GM23338 (cell line): ENCODE measurements around the gene B4GALT2. TPM values are rescaled to one million over a fixed set of nuclear protein-coding genes. Genes with fewer than 3 reads are reported as not detected.

Source experiments
- ATAC-seq: fragments of 200-7000 bp; cut with Tn5 transposase; 3 replicates; pipeline ENCODE4 v1.9.1; 2020
- DNase-seq: peaks from one replicate; pipeline ENCODE4 v3.0.0-alpha.2; 2015; ENCODE audit warnings: low spot score
- H2AFZ ChIP-seq: fragments of 200-600 bp; sonication (generic); 2 replicates; pipeline ENCODE4 v1.8.0; 2016; ENCODE audit warnings: antibody characterized with exemption, mild to moderate bottlenecking, moderate library complexity
- H3F3A ChIP-seq: fragments of 200-600 bp; sonication (generic); replicated peaks from 2 replicates; pipeline ENCODE4 v1.8.0; 2017; ENCODE audit warnings: antibody characterized with exemption, mixed run types, low read depth
- H3K27ac ChIP-seq: fragments of 200-600 bp; sonication (generic); 2 replicates; pipeline ENCODE4 v1.6.1; 2016; ENCODE audit warnings: low read depth
- H3K27me3 ChIP-seq: fragments of 200-600 bp; sonication (generic); 2 replicates; pipeline ENCODE4 v1.8.0; 2016; ENCODE audit warnings: mild to moderate bottlenecking, mixed run types, moderate library complexity; ENCODE audit not compliant: insufficient read depth
- H3K36me3 ChIP-seq: fragments of 200-600 bp; sonication (generic); 2 replicates; pipeline ENCODE4 v1.8.0; 2016; ENCODE audit warnings: mild to moderate bottlenecking; ENCODE audit not compliant: insufficient read depth
- H3K4me1 ChIP-seq: fragments of 200-600 bp; sonication (generic); 2 replicates; pipeline ENCODE4 v1.8.0; 2016; ENCODE audit warnings: mild to moderate bottlenecking, moderate library complexity; ENCODE audit not compliant: insufficient read depth
- H3K4me2 ChIP-seq: fragments of 200-600 bp; sonication (generic); 2 replicates; pipeline ENCODE4 v1.7.1; 2017; ENCODE audit warnings: mixed run types
- H3K4me3 ChIP-seq: fragments of 200-600 bp; sonication (generic); 2 replicates; pipeline ENCODE4 v1.6.1; 2016; ENCODE audit warnings: mixed run types
- H3K79me2 ChIP-seq: fragments of 200-600 bp; sonication (generic); replicated peaks from 2 replicates; pipeline ENCODE4 v1.8.0; 2017; ENCODE audit warnings: mild to moderate bottlenecking; ENCODE audit not compliant: insufficient read depth
- H3K9me2 ChIP-seq: fragments of 200-600 bp; sonication (generic); 2 replicates; pipeline ENCODE4 v1.8.0; 2017; ENCODE audit not compliant: insufficient read depth
- H4K20me1 ChIP-seq: fragments of 200-600 bp; sonication (generic); replicated peaks from 2 replicates; pipeline ENCODE4 v1.8.0; 2017; ENCODE audit warnings: mild to moderate bottlenecking; ENCODE audit not compliant: insufficient read depth
- H3K27ac Mint-ChIP-seq: 2 replicates; pipeline ENCODE4 v1.8.0; 2020; ENCODE audit warnings: inconsistent platforms, mild to moderate bottlenecking, moderate library complexity, mixed read lengths
- H3K27me3 Mint-ChIP-seq: 3 replicates; pipeline ENCODE4 v1.8.0; 2022; ENCODE audit warnings: low read depth, mild to moderate bottlenecking, moderate library complexity, mixed read lengths, inconsistent platforms; ENCODE audit not compliant: insufficient read depth, poor library complexity
- H3K36me3 Mint-ChIP-seq: 3 replicates; pipeline ENCODE4 v1.8.0; 2021; ENCODE audit warnings: low read depth, mild to moderate bottlenecking, inconsistent platforms, moderate library complexity, mixed read lengths
- H3K4me1 Mint-ChIP-seq: 3 replicates; pipeline ENCODE4 v1.8.0; 2020; ENCODE audit warnings: mild to moderate bottlenecking, inconsistent platforms, mixed read lengths
- H3K4me3 Mint-ChIP-seq: 3 replicates; pipeline ENCODE4 v1.8.0; 2021; ENCODE audit warnings: moderate library complexity, mild to moderate bottlenecking, inconsistent platforms, mixed read lengths
- H3K9me3 Mint-ChIP-seq: 3 replicates; pipeline ENCODE4 v1.8.0; 2020; ENCODE audit warnings: moderate library complexity, mild to moderate bottlenecking, inconsistent platforms, mixed read lengths
- CREB1 ChIP-seq: fragments of 250-450 bp; sonication (Bioruptor Pico); IDR thresholded peaks from 2 replicates; pipeline ENCODE4 v1.5.0; 2020; ENCODE audit warnings: low read depth, mild to moderate bottlenecking, moderate library complexity
- CTCF ChIP-seq, 2 experiments: fragments of 200-600 bp in 1 of 2; sonication (generic) in 1 of 2; conservative IDR thresholded peaks; 2 replicates each; pipeline versions ENCODE4 v1.5.1 to v1.6.1; 2016 to 2017; ENCODE audit warnings: antibody characterized with exemption in 2 of 2, low read depth in 2 of 2, mild to moderate bottlenecking in 2 of 2, moderate library complexity in 1 of 2
- JUNB ChIP-seq: IDR thresholded peaks from one replicate; pipeline ENCODE4 v1.6.1; 2016; ENCODE audit warnings: antibody characterized with exemption; ENCODE audit not compliant: unreplicated experiment
- NANOG ChIP-seq: IDR thresholded peaks from 2 replicates; pipeline ENCODE4 v1.6.1; 2016; ENCODE audit warnings: antibody characterized with exemption, borderline replicate concordance
- ZNF114 ChIP-seq: fragments of 250-450 bp; sonication (Bioruptor Pico); IDR thresholded peaks from 2 replicates; pipeline ENCODE4 v1.5.0; 2020; ENCODE audit warnings: mild to moderate bottlenecking, moderate library complexity
- polyA plus RNA-seq: library from polyadenylated mRNA; unstranded; fragments of >200 nt; fragmentation: Nextera tagmentation; extraction: Ambion mirVana; gene quantifications from 2 replicates; pipeline ENCODE4 v1.2.1, GENCODE V29; 2016
- total RNA-seq: library from RNA; depleted of rRNA; stranded (reverse); fragments of >200 nt; shearing (Covaris generic); gene quantifications from 2 replicates; pipeline ENCODE4 v1.2.3, GENCODE V29; 2014

Gene B4GALT2
- total and polyA plus RNA-seq, 2 experiments from 2014 or later = 22.4 to 63.1 TPM

- Mint-ChIP-seq H3K27ac (no peak overlapping the region), H3K4me3 (no peak overlapping the region), H3K27me3 (peaks cover 1% of the 10 kb centered on the region), H3K4me1 (peaks cover 27% of the 10 kb centered on the region), H3K36me3 (no peaks in the 10 kb centered on the region), H3K9me3 (no peaks in the 10 kb centered on the region)
- no peaks in the 10 kb centered on the region for H3K36me3 ChIP-seq
- ATAC-seq = peak; percentile 13
- peaks cover 13% of the 10 kb centered on the region for H3F3A ChIP-seq
- peak; percentile 81 for TF ChIP-seq CREB1
- TF ChIP-seq CTCF (conservative IDR thresholded peaks at IDR 0.05; ENCODE audit: low read depth in 2 of 2) = peak; percentile 44 to 55
- TF ChIP-seq JUNB = no peak
- no peak for TF ChIP-seq NANOG
- H3K4me2 ChIP-seq = no peak overlapping the region
- no peaks in the 10 kb centered on the region for H4K20me1 ChIP-seq
- no peaks in the 10 kb centered on the region for H3K9me2 ChIP-seq
- H3K4me3 ChIP-seq = no peak overlapping the region
- H3K27ac ChIP-seq = no peak overlapping the region
- H2AFZ ChIP-seq = no peak overlapping the region
- no peaks in the 10 kb centered on the region for H3K79me2 ChIP-seq
- peaks cover 17% of the 10 kb centered on the region for H3K4me1 ChIP-seq
- DNase-seq = no peak
- 0 out of 2 replicates have a peak, but pooled peaks cover 3% of the 10 kb centered on the region for H3K27me3 ChIP-seq
Observed at GRCh38 chr1:44035726-44036408, 56.9 kb downstream of the B4GALT2 start.

DNA sequence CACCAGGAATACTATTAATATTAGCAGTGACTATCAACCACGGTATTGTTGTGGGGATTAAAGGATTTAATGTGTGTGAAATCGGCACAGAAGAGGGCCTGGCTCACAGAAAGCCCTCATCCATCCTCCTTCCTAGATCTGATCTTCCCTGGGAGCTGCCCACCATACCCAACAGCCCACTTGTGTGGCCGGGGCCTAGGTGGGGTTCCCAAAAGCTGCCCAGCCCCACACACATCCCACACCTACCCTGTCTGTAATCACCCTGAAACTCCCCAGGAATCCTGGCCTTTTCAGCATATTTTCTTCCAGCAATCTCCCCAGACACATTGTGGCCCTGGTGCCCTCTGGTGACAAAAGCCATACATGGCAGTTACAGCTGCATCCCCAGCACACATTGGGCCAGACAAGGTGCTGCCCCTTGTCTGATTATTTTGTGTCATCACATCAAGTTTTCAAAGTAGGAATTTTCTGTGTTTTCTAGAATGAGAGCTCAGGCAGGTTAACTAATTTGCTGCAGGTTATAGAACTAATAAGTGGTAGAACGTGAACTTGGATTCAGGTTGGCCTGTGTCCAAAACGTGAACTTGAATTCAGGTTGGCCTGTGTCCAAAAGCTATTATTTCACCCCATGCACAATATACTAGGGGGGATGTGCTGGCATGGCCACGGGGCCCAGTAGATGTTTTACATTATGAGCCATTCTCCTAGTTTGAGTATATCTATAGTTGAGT is 57.6 kb downstream of the B4GALT2 start:
- H3K4me3 ChIP-seq = no peak overlapping the region
- DNase-seq (peak; percentile 86), ATAC-seq (peak; percentile 64)
- Mint-ChIP-seq H3K9me3 (no peaks in the 10 kb centered on the region), H3K4me1 (peaks cover 27% of the 10 kb centered on the region), H3K36me3 (no peaks in the 10 kb centered on the region), H3K4me3 (no peak overlapping the region), H3K27me3 (no peaks in the 10 kb centered on the region), H3K27ac (no peak overlapping the region)
- H3F3A ChIP-seq = peaks cover 13% of the 10 kb centered on the region
- no peak overlapping the region for H2AFZ ChIP-seq
- no peak for TF ChIP-seq ZNF114
- TF ChIP-seq CTCF (conservative IDR thresholded peaks at IDR 0.05; ENCODE audit: low read depth in 2 of 2) = peak; percentile 88 to 96
- H3K27ac ChIP-seq = no peak overlapping the region
- no peak overlapping the region for H3K4me2 ChIP-seq
- H3K79me2 ChIP-seq = no peaks in the 10 kb centered on the region
- 0 out of 2 replicates have a peak, but pooled peaks cover 3% of the 10 kb centered on the region for H3K27me3 ChIP-seq
- H4K20me1 ChIP-seq = no peaks in the 10 kb centered on the region
- H3K9me2 ChIP-seq = no peaks in the 10 kb centered on the region
- no peaks in the 10 kb centered on the region for H3K36me3 ChIP-seq
- peaks cover 17% of the 10 kb centered on the region for H3K4me1 ChIP-seq
